Measurements from ENCODE around the gene PDLIM1.

DNA sequence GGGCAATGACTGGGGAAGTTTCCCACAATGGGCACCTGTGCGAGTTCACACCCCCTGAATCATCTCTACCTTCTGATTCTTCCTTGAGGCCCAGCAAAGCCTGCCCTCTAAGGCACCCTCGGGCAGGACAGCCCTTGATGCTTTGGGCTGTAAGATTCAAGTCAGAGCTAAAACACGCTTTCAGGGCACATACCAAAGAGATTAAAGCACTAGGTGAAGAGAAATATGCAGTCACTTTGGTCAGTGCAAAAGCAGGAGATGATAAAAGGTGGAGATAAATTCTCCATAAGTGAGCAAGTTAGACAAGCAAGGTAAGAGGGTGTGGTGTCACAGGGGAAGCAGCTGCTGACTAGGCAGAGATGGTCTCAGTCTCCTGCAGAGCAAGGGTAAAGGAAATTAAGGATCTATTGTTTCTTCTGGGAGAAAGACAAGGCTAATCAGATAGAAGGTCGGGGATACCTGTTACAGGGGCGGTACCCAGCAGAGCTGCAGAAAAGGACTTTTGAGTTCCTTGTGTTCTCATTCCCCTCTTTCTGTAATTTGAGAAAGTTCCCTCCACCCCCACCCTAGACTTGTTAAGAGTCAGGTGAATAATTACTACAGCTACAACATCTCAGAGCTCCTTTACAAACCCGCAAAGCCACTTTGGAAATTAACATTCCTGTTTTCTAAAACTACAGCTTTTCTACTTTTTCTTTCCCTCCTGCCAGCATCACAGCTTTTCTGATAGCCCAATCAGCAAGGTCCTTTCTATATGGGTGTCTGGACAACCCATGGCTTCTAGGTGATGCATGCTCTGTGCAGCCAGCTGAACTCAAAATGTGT is 26.4 kb downstream of the PDLIM1 start:
- TF ChIP-seq EZH2 (IDR thresholded peaks at IDR 0.05) (no peak), POLR2AphosphoS5 (IDR thresholded peaks at IDR 0.05; ENCODE audit: borderline replicate concordance, low read depth, low read length) (no peak)
